ENCODE measurements around the gene TP63.

Gene TP63

GRCh38 chr3:189826566-189826965 is 195.4 kb downstream of the TP63 start:
- no peak for DNase-seq

GRCh38 chr3:189827108-189827507 is 195.9 kb downstream of the TP63 start:
- no peak for DNase-seq

GRCh38 chr3:189830401-189830800 is 199.2 kb downstream of the TP63 start:
- DNase-seq = no peak

DNA sequence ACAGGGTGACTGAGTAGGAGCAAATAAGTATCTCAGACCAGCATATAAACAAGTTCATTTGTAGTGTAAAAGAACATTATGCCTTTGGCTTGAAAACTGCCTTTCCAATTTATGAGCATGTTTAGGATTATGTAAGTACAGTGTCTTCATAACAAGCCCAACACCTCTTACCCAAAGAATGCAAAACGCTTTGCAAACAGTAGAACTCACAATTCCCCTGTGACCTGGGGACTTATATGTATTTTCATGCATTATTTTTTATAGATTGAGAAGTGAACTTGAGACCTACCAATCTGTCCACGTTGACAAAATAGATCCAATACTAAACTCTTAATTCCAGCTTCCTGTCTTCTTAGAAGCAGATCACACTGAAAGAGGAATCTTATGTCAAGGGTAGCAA is 202.1 kb downstream of the TP63 start:
- DNase-seq = no peak

GRCh38 chr3:189833996-189834395 is 202.8 kb downstream of the TP63 start:
- DNase-seq = no peak

DNA sequence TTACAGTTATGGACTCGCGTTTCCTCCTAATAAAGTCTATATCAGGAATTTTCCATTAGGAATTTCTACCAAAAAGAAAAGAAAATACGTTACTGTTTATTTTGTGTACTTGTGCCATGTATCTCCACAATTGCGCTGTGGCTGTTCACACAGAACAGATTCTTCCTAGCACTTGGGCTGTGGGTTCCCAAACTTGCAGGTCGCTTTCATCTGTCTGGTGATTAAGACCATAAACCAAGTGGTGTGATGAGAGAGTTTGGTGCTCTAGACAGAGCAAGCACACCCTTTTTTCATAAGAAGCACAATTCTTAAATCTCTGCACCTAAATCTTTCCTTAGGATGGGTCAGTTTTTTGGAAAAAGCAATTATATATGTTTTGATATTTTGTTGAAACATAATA is 203.3 kb downstream of the TP63 start:
- DNase-seq = no peak

- no peak for DNase-seq
These were observed 205.6 kb downstream of the TP63 start for GRCh38 chr3:189836795-189837194.

GRCh38 chr3:189838291-189838690 is 207.1 kb downstream of the TP63 start:
- DNase-seq = no peak

DNA sequence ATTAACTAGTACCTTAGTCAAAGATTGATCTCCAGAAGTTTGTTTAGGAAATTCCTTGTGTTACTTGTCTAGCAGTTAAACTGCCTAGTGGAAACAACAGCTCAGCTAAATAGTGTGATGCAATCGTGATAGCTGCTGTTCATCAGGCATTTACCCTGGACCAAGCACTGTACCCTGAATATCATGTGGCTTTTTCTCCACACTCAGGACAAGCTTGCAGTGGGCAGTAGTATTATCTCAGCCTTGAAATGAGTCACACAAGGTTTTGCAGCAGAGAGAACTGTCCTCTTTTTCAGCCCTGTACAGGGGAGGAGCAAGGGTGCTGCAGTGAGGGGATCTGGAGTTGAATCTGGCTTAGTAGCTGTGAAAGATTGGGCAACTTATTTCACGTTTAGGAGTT is 208.4 kb downstream of the TP63 start:
- peak; percentile 56 for DNase-seq

DNA sequence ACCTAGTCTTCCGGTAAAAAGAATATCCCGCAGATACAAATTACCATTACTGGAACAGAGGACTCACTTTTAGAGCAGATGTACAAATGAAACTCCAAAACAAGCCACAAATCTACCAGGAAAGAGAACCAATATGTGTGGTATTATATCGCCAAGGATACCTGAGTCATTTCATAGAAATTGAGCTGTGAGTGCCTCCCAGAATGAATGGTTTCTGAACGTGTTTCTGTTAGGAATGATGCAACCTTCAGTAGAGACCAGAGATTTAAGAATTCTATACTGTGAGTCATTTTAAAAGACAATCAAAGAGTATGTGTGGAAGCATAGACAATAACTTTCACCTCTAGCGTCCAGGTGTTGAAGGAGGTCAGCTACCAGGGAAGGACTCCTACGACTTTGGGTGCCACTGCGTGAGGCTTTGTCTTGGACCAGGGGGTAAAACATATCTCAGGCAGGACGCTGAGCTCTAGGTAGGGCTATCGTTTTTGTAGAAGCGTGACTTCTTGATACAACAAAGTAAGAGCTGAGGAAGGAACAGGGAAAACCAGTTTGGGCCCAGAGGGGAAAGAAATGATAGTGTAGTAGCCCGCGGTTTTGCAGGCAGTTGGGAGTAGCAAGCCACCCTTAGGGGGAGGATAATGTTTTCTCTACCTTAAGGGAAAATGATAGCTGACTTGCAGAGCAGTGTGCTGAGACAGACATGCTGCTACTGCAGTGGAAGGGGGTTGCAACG is 210.4 kb downstream of the TP63 start:
- DNase-seq = peak; percentile 88

- DNase-seq = no peak
These were observed 211.8 kb downstream of the TP63 start for GRCh38 chr3:189842681-189843602.

- DNase-seq = no peak
These were observed 213.9 kb downstream of the TP63 start for GRCh38 chr3:189845069-189845468.

- DNase-seq = peak; percentile 57
These were observed 217.3 kb downstream of the TP63 start for GRCh38 chr3:189848395-189849040.

DNA sequence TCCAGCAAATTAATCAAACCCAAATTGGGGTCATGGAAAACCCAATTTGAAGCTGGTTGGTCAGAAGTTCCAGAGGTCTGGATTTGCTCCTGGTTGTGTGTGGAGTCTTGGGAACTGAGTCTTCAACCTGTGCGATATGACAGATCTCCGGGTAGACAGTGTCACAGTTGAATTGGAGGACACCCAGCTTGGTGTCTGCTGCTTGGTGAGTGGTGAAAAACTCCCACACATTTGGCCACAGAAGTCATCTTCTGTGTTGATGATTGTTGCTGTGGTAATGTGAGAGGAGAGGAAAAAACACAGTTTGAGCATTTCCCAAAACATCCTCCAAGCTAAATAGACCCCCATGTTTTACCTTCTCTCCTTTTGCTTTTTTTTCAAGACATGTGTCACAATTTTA is 218.1 kb downstream of the TP63 start:
- DNase-seq = no peak

DNA sequence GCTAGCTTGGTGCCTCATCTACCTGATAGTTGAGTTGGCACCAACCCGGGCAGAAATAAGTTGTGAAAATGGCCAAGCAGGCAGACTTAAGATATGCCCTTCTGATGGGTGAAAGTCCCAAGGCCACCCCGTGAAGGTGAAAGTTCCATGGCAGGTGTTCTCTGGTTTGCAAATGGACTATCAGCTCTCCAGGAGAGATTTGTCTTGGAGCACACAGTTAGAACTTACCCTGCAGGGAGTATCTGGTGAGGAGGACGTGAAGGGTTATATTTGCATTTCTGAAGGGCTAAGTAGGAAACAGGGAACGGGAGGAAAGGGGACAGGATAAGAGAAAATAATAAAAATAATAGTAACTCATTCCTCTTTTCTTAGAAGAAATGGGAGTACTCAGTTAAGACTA is 220.5 kb downstream of the TP63 start:
- no peak for DNase-seq

DNA sequence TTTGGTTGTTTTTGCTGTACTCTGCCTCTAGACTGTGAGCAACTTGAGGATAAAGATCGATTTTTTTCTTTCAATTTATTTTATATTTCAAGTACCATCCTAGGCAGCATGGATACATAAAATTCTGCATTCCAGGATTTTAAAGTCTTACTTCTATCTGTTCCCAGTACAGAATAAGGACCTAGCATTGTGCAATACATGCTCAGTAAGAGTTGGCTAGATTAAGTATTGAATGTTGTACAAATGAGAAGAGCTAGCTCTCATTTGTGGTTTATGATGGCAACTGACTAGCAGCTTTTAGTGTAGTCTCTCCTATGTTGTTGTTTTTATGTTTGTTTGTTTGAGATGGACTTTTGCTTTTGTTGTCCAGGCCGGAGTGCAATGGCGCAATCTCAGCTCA is 222.7 kb downstream of the TP63 start:
- no peak for DNase-seq

- DNase-seq = no peak
These were observed 229.1 kb downstream of the TP63 start for GRCh38 chr3:189860296-189860695.

DNA sequence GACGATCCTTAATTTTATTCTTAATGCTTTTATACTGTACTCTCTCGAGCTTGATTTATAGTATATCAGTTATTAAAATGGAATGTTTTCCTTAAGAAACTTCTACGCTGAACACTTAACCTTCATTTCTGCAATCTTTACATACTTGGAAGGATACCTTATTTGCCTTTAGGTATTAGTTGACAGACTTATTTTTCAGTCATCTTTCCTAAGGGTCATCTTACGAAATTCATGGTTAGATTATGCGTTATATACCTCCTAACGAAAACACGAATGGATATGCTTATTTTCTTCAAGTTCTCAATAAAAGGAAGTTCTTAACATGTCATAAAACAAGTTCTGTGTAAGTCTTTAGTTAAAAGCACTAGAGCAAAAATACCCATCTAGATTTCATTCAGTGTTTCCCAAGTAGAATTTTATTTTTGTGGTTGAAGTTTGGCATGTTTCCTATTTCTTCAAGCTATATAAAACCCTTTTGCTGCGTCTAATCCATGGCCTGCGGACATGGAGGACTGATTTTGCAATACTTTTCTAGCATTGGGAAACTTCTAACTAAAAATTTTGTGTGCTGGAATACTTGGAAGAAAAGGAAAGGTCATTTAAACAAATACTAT is 231.3 kb downstream of the TP63 start:
- peak; percentile 82 for DNase-seq

DNA sequence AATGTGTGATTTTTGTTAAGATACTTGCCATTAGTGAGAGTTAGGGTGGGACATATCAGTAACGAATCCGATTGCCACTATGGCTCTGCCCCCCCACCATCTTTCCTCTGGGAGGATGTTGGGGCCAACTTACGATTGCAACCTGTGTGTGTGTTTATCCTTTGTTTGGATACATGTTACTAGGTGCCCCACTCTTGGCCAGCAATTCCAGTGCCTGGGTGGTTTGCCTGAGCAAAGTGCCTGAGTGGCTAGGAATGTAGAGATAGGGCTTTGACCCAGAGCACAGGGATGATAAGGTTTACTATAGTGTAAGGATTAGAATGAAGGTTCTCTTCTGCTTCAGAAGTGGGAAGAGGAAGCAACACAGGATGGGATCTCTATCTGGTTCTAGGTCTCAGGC is 231.8 kb downstream of the TP63 start:
- peak; percentile 12 for DNase-seq

- no peak for DNase-seq
These were observed 236.9 kb downstream of the TP63 start for GRCh38 chr3:189868061-189868460.

- DNase-seq = no peak
These were observed 238.0 kb downstream of the TP63 start for GRCh38 chr3:189869165-189869564.

GRCh38 chr3:189871418-189871817 is 240.2 kb downstream of the TP63 start:
- DNase-seq = no peak

DNA sequence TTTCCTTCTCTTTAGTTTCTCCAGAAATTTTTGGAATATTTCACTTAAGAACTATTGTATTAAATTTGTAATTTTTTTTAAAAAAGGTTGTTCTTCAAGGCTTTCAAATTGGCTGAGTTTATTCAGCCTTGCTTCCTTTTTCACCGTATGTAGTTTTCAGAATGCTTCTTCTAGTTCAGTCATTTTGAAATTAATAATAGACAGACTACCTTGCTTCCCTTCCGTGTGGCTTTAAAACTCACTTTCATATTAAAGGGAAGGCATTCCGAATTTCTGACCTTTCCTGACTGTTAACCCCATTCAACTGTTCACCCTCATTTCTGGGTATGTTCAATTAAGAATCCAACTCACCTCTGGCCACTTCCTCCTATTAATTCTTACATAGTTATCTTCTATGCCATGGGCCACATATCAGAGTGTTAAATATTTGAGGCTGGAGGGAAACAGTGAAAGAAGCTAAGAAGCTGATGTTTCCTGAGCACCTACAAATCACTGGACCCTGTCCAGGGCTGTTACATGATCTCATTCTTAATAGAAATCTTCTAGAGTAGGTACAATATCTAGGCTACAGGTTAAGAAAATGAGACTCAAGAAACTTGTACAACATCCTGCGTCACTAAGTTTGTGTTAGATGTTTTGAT is 252.0 kb downstream of the TP63 start:
- no peak for DNase-seq

Data from fibroblast of skin of right quadriceps (primary cell).